Cardiac fibroblast (primary cell): ENCODE data around the gene PCLO.

Source experiments
- DNase-seq, 2 donors: peaks; one replicate each; pipeline versions ENCODE4 v3.0.0 to v3.0.0-alpha.2; 2010; ENCODE audit warnings: low read depth in 2 of 2
- H3K4me3 ChIP-seq, 2 donors: replicated peaks in 1 of 2; 1 replicate in 1 of 2; 2 replicates in 1 of 2; pipeline ENCODE4 v1.5.1; 2011; ENCODE audit warnings: low read depth in 2 of 2, low read length in 2 of 2, mild to moderate bottlenecking in 2 of 2, moderate library complexity in 1 of 2
- TF ChIP-seq, protein P1 (sequence below): IDR thresholded peaks from one replicate; pipeline ENCODE4 v1.5.1; 2011; ENCODE audit warnings: low read depth, mild to moderate bottlenecking, low read length, inconsistent platforms

PCLO gene

DNA sequence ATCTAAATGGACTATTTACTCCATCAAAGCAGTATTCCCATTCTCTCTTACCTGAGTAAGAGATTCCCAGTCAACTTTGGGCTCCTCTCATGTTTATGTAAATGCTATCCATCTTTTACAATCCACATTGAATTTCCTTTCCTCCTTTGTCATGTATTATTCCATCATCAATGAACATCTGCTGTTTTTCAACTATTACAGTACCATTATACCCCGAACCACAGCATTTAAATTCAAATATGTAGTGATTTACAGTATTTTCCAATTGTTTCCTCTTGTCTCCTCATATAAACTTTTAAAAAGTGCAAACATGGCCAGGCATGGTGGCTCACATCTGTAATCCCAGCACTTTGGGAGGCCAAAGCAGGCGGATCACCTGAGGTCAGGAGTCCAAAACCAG lies 20.3 kb downstream of the PCLO start:
- no peak for DNase-seq
- TF ChIP-seq, protein P1, sequence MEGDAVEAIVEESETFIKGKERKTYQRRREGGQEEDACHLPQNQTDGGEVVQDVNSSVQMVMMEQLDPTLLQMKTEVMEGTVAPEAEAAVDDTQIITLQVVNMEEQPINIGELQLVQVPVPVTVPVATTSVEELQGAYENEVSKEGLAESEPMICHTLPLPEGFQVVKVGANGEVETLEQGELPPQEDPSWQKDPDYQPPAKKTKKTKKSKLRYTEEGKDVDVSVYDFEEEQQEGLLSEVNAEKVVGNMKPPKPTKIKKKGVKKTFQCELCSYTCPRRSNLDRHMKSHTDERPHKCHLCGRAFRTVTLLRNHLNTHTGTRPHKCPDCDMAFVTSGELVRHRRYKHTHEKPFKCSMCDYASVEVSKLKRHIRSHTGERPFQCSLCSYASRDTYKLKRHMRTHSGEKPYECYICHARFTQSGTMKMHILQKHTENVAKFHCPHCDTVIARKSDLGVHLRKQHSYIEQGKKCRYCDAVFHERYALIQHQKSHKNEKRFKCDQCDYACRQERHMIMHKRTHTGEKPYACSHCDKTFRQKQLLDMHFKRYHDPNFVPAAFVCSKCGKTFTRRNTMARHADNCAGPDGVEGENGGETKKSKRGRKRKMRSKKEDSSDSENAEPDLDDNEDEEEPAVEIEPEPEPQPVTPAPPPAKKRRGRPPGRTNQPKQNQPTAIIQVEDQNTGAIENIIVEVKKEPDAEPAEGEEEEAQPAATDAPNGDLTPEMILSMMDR, result no peak

DNA sequence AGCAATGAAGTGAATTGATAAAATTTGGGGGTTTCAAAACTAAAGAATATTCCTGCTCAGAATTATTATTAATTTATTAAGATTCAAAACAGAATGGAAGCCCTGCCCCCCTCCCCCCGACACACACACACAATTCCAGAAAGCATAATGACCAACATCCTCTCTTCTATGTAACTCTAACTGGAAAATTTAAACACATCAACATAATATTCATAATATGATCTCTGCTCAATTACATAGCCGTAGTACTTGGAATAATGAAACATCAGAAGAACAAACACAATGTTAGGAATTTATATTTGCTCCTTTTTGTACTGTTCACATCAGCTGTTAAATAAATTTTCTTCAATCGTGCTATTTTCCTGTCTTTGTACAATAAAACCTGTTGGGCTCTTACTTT lies 20.8 kb downstream of the PCLO start:
- no peak for DNase-seq
- no peak overlapping the region for H3K4me3 ChIP-seq
- TF ChIP-seq, protein P1, result no peak

More for the DNA sequence above, 20.3 kb downstream of the PCLO start:
- H3K4me3 ChIP-seq, result no peak overlapping the region

DNA sequence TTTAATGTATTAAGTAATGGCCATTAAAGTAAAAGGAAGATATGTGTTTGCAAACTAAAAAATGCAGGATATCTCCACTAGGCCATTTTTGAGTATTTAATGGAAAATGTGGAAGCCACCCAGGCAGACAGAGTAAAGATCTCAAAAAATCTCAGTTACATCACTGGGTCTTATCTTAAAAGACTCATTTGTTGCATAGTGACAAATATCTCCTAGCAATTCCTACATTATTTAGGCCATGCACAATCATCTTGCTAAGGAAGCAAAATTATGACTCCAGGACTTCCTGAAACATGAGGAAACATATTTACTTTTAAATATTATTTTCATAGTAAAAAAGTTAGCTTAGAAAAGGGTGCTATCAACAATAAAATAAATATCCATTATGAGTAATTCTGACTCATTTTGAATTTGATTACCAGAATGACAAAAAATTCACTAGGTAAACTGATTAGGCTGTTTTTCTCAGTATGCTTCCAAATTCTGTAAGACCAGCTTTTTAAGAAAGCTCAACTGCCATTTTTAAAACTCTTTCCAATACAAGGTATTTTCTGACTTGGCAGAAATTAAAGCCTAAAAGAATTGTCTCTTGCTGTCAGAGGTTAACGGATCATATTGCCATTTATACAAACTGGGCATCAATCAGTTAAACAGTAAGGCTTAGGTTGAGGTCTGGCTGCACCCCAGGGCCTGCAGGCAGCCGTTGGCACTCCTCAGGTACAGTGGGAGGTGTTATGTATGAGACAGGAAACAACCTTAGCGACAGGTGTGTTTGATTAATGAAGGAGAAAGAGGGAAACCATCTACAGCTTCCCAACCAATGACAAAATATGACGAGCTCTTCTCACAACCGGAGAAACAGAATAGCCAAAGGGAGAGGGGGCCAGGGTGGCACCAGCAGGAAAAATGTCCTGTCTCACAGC lies 31.8 kb downstream of the PCLO start:
- no peak for DNase-seq
- no peak overlapping the region for H3K4me3 ChIP-seq
- TF ChIP-seq, protein P1, result no peak

DNA sequence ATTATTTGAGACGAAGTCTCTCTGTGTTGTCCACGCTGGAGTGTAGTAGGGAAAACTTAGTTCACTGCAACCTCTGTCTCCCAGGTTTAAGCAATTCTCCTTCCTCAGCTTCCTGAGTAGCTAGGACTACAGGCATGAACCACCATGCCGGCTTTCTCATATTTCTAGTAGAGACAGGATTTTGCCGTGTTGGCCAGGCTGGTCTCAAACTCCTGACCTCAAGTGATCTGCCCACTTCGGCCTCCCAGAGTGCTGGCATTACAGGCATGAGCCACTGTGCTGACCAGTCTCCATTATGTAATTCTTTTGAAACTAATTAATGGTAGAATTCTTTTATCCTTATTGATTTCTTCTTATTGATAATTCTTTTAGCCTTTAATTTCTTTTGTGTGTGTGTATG lies 32.5 kb downstream of the PCLO start:
- no peak for DNase-seq
- TF ChIP-seq, protein P1, result no peak
- H3K4me3 ChIP-seq, result no peak overlapping the region

DNA sequence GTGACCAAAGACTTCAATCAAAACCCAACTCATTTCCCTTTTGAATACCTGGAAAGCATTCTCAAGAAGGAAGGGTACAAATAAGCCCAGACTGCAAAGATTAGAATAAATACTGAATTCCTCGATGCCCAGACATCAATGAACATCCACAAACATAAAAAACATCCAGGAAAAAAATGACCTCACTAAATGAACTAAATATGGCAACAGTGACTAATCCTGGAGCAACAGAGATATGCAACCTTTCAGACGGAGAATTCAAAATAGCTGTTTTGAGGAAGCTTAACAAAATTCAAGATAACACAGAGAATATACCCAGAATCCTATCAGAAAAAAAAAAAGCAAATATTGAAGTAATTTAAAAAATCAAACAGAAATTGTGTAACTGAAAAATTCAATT lies 43.2 kb downstream of the PCLO start:
- no peak for DNase-seq
- TF ChIP-seq, protein P1, result no peak
- H3K4me3 ChIP-seq, result no peak overlapping the region

DNA sequence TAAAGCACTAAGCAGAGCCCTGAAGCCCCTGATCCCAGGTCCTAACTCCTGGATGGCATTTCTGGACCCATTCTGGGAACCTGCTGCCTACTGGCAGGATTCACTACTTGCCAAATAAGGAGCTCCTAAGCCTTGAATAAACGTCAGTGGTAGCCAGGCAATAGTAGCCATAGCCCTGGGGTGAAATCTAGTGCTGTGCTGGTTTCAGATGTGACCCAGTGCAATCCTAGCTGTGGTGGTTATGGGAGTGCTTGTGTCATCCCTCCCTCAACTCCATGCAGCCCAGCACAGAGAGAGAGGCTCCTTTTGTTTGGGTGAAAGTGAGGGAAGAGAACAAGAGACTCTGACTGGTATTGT lies 43.7 kb downstream of the PCLO start:
- TF ChIP-seq, protein P1, result no peak
- no peak overlapping the region for H3K4me3 ChIP-seq
- DNase-seq, result no peak
